ENCODE results near the gene TUBB. TPM values are rescaled to one million over a fixed set of nuclear protein-coding genes. Genes with fewer than 3 reads are reported as not detected.
A peak's percentile ranks its signal among the peaks of the same experiment; 100 is the strongest.

TUBB gene
- total and polyA plus RNA-seq, 9 of the 15 experiments (the other 6 are each of a cell fraction or from before 2014, with no cell fraction given), result 971 to 2,870 (median 1,478) TPM

DNA sequence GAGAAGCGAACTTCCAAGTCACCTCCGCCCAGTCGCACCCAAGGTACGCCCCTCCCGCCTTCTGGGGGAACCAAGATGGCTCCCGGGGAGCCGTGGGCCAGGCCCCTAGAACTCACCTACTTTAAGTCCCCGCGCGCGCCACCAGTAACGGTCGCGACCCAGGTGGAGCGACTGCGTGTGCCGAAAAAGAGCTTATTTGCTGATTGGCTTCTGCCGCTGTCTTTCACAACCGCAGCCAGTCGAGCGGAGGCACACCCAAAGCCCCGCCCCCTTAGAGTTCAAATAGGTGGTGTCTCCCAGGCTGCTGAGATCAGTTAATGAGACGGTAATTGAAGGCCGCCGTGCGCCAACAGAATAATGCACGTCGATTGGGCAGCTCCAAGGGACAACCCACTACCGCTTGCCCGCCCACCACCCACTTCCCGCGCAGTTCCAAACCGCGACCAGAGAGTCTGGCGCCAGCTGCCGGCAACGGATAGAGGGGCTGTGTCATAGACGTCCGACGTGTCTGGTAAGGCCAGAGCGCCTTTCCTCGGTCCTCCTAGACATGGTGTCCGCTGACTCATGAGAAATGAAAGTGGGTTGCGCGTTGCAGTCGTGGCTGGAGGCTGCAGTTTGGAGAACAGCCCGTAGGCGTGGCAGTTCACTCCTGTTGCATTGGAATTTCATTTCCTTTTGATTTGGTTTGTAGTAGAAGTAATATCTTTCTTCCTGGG, 2.9 kb upstream of the TUBB start, which contains the start of gene MDC1 (continued):
- TF ChIP-seq THRAP3 (IDR thresholded peaks at IDR 0.05; ENCODE audit: borderline replicate concordance), result no peak
- peak; percentile 83 for TF ChIP-seq CHD2 (IDR thresholded peaks at IDR 0.05; ENCODE audit: low read depth, low read length)
- no peak for TF ChIP-seq HSF4 (CRISPR knock-in tag; IDR thresholded peaks at IDR 0.05; ENCODE audit: borderline replicate concordance)
- TF ChIP-seq STAG1 (CRISPR knock-in tag; IDR thresholded peaks at IDR 0.05; ENCODE audit: borderline replicate concordance), result no peak
- 0 out of 2 replicates have a peak, but pooled peaks have one; percentile 30 for TF ChIP-seq ZNF384 (IDR thresholded peaks at IDR 0.05; ENCODE audit: low read depth, low read length)
- no peak for TF ChIP-seq ARHGAP35 (IDR thresholded peaks at IDR 0.05; ENCODE audit: partially characterized antibody)
- TF ChIP-seq CC2D1A (IDR thresholded peaks at IDR 0.05), result peak; percentile 95
- TF ChIP-seq MBD2 (IDR thresholded peaks at IDR 0.05; ENCODE audit: borderline replicate concordance, low read depth), result peak; percentile 95
- TF ChIP-seq BMI1 (IDR thresholded peaks at IDR 0.05; ENCODE audit: low read length), result no peak
- TF ChIP-seq ZC3H11A (IDR thresholded peaks at IDR 0.05; ENCODE audit: low read depth, low read length), result peak; percentile 90; the same call in 1 of the 2 replicates
- peak; percentile 82 for TF ChIP-seq GABPA (tag; conservative IDR thresholded peaks at IDR 0.05; ENCODE audit: low read depth)
- TF ChIP-seq, protein P1, sequence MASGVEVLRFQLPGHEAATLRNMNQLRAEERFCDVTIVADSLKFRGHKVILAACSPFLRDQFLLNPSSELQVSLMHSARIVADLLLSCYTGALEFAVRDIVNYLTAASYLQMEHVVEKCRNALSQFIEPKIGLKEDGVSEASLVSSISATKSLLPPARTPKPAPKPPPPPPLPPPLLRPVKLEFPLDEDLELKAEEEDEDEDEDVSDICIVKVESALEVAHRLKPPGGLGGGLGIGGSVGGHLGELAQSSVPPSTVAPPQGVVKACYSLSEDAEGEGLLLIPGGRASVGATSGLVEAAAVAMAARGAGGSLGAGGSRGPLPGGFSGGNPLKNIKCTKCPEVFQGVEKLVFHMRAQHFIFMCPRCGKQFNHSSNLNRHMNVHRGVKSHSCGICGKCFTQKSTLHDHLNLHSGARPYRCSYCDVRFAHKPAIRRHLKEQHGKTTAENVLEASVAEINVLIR (CRISPR knock-in tag; IDR thresholded peaks at IDR 0.05), result peak; percentile 66
- TF ChIP-seq NR2C2 (CRISPR knock-in tag; IDR thresholded peaks at IDR 0.05), result peak; percentile 84
- peak; percentile 97 for TF ChIP-seq NR2C2 (tag; IDR thresholded peaks at IDR 0.05)
- TF ChIP-seq, protein P2, sequence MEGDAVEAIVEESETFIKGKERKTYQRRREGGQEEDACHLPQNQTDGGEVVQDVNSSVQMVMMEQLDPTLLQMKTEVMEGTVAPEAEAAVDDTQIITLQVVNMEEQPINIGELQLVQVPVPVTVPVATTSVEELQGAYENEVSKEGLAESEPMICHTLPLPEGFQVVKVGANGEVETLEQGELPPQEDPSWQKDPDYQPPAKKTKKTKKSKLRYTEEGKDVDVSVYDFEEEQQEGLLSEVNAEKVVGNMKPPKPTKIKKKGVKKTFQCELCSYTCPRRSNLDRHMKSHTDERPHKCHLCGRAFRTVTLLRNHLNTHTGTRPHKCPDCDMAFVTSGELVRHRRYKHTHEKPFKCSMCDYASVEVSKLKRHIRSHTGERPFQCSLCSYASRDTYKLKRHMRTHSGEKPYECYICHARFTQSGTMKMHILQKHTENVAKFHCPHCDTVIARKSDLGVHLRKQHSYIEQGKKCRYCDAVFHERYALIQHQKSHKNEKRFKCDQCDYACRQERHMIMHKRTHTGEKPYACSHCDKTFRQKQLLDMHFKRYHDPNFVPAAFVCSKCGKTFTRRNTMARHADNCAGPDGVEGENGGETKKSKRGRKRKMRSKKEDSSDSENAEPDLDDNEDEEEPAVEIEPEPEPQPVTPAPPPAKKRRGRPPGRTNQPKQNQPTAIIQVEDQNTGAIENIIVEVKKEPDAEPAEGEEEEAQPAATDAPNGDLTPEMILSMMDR (IDR thresholded peaks at IDR 0.05 in 2 of 3, conservative IDR thresholded peaks at IDR 0.05 in 1 of 3; ENCODE audit: insufficient read depth in 2 of 3, low read depth in 1 of 3, low read length in 3 of 3), result peak in 2 of 3 experiments; percentile 38 to 52; a peak in 3 of 6 replicates
- TF ChIP-seq PCBP1 (IDR thresholded peaks at IDR 0.05; ENCODE audit: low read depth, low read length, poor library complexity, severe bottlenecking), result peak; percentile 55
- TF ChIP-seq MXI1 (IDR thresholded peaks at IDR 0.05; ENCODE audit: low read depth, low read length), result no peak; the same call in 1 of the 2 replicates
- peak in 1 of 2 experiments; percentile 73; a peak in 1 of 4 replicates for TF ChIP-seq ARNT (IDR thresholded peaks at IDR 0.05)
- TF ChIP-seq MYBL2 (IDR thresholded peaks at IDR 0.05; ENCODE audit: low read depth), result peak; percentile 100
- TF ChIP-seq MYBL2 (CRISPR knock-in tag; IDR thresholded peaks at IDR 0.05; ENCODE audit: borderline replicate concordance), result peak; percentile 98; the same call in 1 of the 2 replicates
- TF ChIP-seq RAD51 (IDR thresholded peaks at IDR 0.05; ENCODE audit: borderline replicate concordance, low read depth), result 0 out of 2 replicates have a peak, but pooled peaks have one; percentile 29
- no peak for TF ChIP-seq NFIX (CRISPR knock-in tag; IDR thresholded peaks at IDR 0.05; ENCODE audit: low read depth)
- no peak for TF ChIP-seq ZNF408 (CRISPR knock-in tag; IDR thresholded peaks at IDR 0.05; ENCODE audit: low read depth)
- TF ChIP-seq, protein P3, sequence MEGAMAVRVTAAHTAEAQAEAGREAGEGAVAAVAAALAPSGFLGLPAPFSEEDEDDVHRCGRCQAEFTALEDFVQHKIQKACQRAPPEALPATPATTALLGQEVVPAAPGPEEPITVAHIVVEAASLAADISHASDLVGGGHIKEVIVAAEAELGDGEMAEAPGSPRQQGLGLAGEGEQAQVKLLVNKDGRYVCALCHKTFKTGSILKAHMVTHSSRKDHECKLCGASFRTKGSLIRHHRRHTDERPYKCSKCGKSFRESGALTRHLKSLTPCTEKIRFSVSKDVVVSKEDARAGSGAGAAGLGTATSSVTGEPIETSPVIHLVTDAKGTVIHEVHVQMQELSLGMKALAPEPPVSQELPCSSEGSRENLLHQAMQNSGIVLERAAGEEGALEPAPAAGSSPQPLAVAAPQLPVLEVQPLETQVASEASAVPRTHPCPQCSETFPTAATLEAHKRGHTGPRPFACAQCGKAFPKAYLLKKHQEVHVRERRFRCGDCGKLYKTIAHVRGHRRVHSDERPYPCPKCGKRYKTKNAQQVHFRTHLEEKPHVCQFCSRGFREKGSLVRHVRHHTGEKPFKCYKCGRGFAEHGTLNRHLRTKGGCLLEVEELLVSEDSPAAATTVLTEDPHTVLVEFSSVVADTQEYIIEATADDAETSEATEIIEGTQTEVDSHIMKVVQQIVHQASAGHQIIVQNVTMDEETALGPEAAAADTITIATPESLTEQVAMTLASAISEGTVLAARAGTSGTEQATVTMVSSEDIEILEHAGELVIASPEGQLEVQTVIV (CRISPR knock-in tag; IDR thresholded peaks at IDR 0.05; ENCODE audit: borderline replicate concordance), result no peak
- no peak for TF ChIP-seq ZNF3 (CRISPR knock-in tag; IDR thresholded peaks at IDR 0.05)

All from K562 (cell line).